ENCODE measurements around the gene TBX3.

GRCh38 chr12:114665411-114666260 lies 18.3 kb downstream of the TBX3 start:
- TF ChIP-seq CTCF (IDR thresholded peaks at IDR 0.05) (no peak), POLR2A (IDR thresholded peaks at IDR 0.05) (no peak), EP300 (IDR thresholded peaks at IDR 0.05) (no peak)
